ENCODE results near the gene NATD1. TPM values are rescaled to one million over a fixed set of nuclear protein-coding genes. Genes with fewer than 3 reads are reported as not detected.

Gene NATD1
- total RNA-seq, 1 donor from 2014 or later = 15.2 TPM

DNA sequence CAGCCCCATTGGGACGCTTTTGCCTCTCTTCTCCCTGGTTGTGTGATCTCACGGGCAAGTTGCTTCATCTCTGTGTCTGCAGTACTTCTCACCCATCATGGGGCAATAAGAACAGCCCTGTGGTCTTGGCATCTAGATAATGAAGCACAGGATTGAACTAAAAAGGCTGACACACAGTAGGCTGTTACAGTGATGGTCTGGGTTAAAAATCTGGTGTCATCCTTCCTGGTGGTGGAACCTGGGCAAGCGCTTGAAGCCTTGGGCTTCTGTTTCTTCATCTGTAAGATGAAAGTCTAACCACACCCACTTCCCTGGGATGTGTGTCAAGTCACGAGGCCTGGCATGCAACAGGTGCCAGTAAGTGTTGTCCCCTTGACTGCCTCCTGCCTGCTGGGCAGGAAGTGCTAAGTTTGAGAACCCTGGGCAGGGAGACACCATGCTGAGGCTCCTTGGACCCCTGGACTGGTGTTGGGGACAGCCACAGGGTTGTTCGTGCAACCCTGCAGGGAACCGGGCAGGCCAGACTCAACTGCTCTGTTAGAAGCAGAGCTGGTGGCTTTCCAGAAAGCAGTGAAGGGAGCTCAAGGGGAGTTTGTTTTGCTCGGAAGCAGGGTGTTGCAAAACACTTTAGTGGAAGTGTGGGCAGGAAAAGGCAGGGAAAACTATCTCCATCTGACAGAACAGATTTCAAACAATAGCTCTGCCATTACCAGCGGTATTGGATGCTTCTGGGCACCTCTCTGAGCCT, 25.4 kb upstream of the NATD1 start:
- no peaks in the 10 kb centered on the region for H3K27me3 ChIP-seq (ENCODE audit: control insufficient read depth, insufficient read depth, low read length)
- DNase-seq (ENCODE audit: low read depth) = no peak
- no peaks in the 10 kb centered on the region for H3K36me3 ChIP-seq (ENCODE audit: control insufficient read depth, insufficient read depth, low read length)
- H3K4me3 ChIP-seq (ENCODE audit: low read depth, low read length) = no peak overlapping the region
- TF ChIP-seq, protein P1, sequence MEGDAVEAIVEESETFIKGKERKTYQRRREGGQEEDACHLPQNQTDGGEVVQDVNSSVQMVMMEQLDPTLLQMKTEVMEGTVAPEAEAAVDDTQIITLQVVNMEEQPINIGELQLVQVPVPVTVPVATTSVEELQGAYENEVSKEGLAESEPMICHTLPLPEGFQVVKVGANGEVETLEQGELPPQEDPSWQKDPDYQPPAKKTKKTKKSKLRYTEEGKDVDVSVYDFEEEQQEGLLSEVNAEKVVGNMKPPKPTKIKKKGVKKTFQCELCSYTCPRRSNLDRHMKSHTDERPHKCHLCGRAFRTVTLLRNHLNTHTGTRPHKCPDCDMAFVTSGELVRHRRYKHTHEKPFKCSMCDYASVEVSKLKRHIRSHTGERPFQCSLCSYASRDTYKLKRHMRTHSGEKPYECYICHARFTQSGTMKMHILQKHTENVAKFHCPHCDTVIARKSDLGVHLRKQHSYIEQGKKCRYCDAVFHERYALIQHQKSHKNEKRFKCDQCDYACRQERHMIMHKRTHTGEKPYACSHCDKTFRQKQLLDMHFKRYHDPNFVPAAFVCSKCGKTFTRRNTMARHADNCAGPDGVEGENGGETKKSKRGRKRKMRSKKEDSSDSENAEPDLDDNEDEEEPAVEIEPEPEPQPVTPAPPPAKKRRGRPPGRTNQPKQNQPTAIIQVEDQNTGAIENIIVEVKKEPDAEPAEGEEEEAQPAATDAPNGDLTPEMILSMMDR (IDR thresholded peaks at IDR 0.05; ENCODE audit: insufficient read depth, low read length, poor library complexity, severe bottlenecking) = no peak

GRCh38 chr17:21277332-21277731, 24.1 kb upstream of the NATD1 start:
- DNase-seq (ENCODE audit: low read depth) = no peak
- TF ChIP-seq, protein P1 (IDR thresholded peaks at IDR 0.05; ENCODE audit: insufficient read depth, low read length, poor library complexity, severe bottlenecking) = no peak
- Histone ChIP-seq H3K36me3 (ENCODE audit: control insufficient read depth, insufficient read depth, low read length) (no peaks in the 10 kb centered on the region), H3K27me3 (ENCODE audit: control insufficient read depth, insufficient read depth, low read length) (no peaks in the 10 kb centered on the region), H3K4me3 (ENCODE audit: low read depth, low read length) (no peak overlapping the region)

DNA sequence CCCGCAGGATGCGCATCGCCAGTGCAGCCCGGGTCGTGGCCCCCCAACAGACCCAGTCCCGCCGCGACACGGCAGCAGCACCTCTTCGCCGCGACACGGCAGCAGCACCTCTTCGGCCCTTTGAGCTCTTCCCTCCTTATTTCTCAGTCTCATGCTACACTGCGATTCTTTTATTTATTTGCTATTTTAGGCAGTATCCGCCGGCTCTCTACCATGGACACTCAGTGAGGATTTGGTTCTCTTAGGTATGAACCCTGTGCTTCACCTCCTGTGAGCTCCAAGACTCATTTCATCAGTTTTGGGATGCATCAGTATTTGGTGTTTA, 23.0 kb upstream of the NATD1 start:
- Histone ChIP-seq H3K27me3 (ENCODE audit: control insufficient read depth, insufficient read depth, low read length) (no peaks in the 10 kb centered on the region), H3K36me3 (ENCODE audit: control insufficient read depth, insufficient read depth, low read length) (no peaks in the 10 kb centered on the region), H3K4me3 (ENCODE audit: low read depth, low read length) (peak overlapping the region; percentile 52)
- TF ChIP-seq, protein P1 (IDR thresholded peaks at IDR 0.05; ENCODE audit: insufficient read depth, low read length, poor library complexity, severe bottlenecking) = no peak
- no peak for DNase-seq (ENCODE audit: low read depth)

- TF ChIP-seq, protein P1 (IDR thresholded peaks at IDR 0.05; ENCODE audit: insufficient read depth, low read length, poor library complexity, severe bottlenecking) = no peak
- H3K36me3 ChIP-seq (ENCODE audit: control insufficient read depth, insufficient read depth, low read length) = no peaks in the 10 kb centered on the region
- no peaks in the 10 kb centered on the region for H3K27me3 ChIP-seq (ENCODE audit: control insufficient read depth, insufficient read depth, low read length)
- peak overlapping the region; percentile 52 for H3K4me3 ChIP-seq (ENCODE audit: low read depth, low read length)
- DNase-seq (ENCODE audit: low read depth) = no peak
These were observed 22.5 kb upstream of the NATD1 start for GRCh38 chr17:21275579-21276263.

GRCh38 chr17:21275047-21275578, 21.9 kb upstream of the NATD1 start:
- peak overlapping the region; percentile 52 for H3K4me3 ChIP-seq (ENCODE audit: low read depth, low read length)
- TF ChIP-seq, protein P1 (IDR thresholded peaks at IDR 0.05; ENCODE audit: insufficient read depth, low read length, poor library complexity, severe bottlenecking) = no peak
- no peaks in the 10 kb centered on the region for H3K36me3 ChIP-seq (ENCODE audit: control insufficient read depth, insufficient read depth, low read length)
- DNase-seq (ENCODE audit: low read depth) = no peak
- H3K27me3 ChIP-seq (ENCODE audit: control insufficient read depth, insufficient read depth, low read length) = no peaks in the 10 kb centered on the region
